Ovary (tissue), 3 donors: Measurements from ENCODE around the gene ZNF667.

Experiments
- CTCF ChIP-seq, 3 donors: fragments of 450-650 bp in 2 of 3; fragments of 200-600 bp in 1 of 3; IDR thresholded peaks; one replicate each; pipeline versions ENCODE4 v1.5.1 to v1.8.0; 2016 to 2022; ENCODE audit warnings: antibody characterized with exemption in 3 of 3, mild to moderate bottlenecking in 1 of 3
- EP300 ChIP-seq: sonication (generic); formaldehyde crosslinking; IDR thresholded peaks from one replicate; pipeline ENCODE4 v1.6.1; 2017; ENCODE audit warnings: antibody characterized with exemption
- POLR2A ChIP-seq: fragments of 450-650 bp; IDR thresholded peaks from one replicate; pipeline ENCODE4 v1.6.1; 2017; ENCODE audit warnings: antibody characterized with exemption, mild to moderate bottlenecking, moderate library complexity
- donor health status: DM: no; HTN: no; CAD: no.

GRCh38 chr19:56477429-56478338 lies 539 bp upstream of the ZNF667 start:
- peak; percentile 62 for TF ChIP-seq POLR2A
- no peak for TF ChIP-seq CTCF (IDR thresholded peaks at IDR 0.05)
- TF ChIP-seq EP300: no peak
